ENCODE measurements around the gene DNAJC8. TPM values are rescaled to one million over a fixed set of nuclear protein-coding genes. Genes with fewer than 3 reads are reported as not detected.

DNAJC8 gene, protein sequence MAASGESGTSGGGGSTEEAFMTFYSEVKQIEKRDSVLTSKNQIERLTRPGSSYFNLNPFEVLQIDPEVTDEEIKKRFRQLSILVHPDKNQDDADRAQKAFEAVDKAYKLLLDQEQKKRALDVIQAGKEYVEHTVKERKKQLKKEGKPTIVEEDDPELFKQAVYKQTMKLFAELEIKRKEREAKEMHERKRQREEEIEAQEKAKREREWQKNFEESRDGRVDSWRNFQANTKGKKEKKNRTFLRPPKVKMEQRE
- total RNA-seq: 87.1 and 90.3 TPM in 2 replicates
- long read RNA-seq, transcript DNAJC8-201 (9 exons, 1,759 nt): major isoform, 252 of 282 reads
- long read RNA-seq, transcript DNAJC8-205 (10 exons, 1,600 nt): minor isoform, 6 of 282 reads
- long read RNA-seq, partial matches to known transcripts: 8 of 282 reads
- long read RNA-seq, other reads (novel, unspliced or antisense): 15 of 282 reads

- H3K9me3 Mint-ChIP-seq (ENCODE audit: low read depth): no peaks in the 10 kb centered on the region
- TF ChIP-seq CTCF (IDR thresholded peaks at IDR 0.05; ENCODE audit: unreplicated experiment): no peak
- H3K4me3 Mint-ChIP-seq (ENCODE audit: low read depth): peak within 1 kb of the TSS; percentile 98
- DNase-seq (ENCODE audit: low spot score, unreplicated experiment): peak; percentile 83
- H3K27ac Mint-ChIP-seq: peak within 1 kb of the TSS; percentile 98
- peaks cover 6% of the 10 kb centered on the region for H3K36me3 Mint-ChIP-seq (ENCODE audit: insufficient read depth)
- no peaks in the 10 kb centered on the region for H3K27me3 Mint-ChIP-seq
- H3K4me1 Mint-ChIP-seq (ENCODE audit: low read depth): peaks cover 10% of the 10 kb centered on the region
Measured at GRCh38 chr1:28232558-28233263, at the start of gene DNAJC8. Gene DNAJC8, minus strand, starts transcription at chr1:28233029. Its CDS starts 31 bp downstream, at chr1:28232998.

GRCh38 chr1:28281608-28282425, 49.0 kb upstream of the DNAJC8 start:
- Mint-ChIP-seq H3K9me3 (ENCODE audit: low read depth) (no peaks in the 10 kb centered on the region), H3K27me3 (no peaks in the 10 kb centered on the region), H3K36me3 (ENCODE audit: insufficient read depth) (peaks cover 16% of the 10 kb centered on the region), H3K4me3 (ENCODE audit: low read depth) (no peak overlapping the region), H3K4me1 (ENCODE audit: low read depth) (no peaks in the 10 kb centered on the region), H3K27ac (peak overlapping the region; percentile 33)
- no peak for DNase-seq (ENCODE audit: low spot score, unreplicated experiment)
- TF ChIP-seq CTCF (IDR thresholded peaks at IDR 0.05; ENCODE audit: unreplicated experiment): no peak

DNA sequence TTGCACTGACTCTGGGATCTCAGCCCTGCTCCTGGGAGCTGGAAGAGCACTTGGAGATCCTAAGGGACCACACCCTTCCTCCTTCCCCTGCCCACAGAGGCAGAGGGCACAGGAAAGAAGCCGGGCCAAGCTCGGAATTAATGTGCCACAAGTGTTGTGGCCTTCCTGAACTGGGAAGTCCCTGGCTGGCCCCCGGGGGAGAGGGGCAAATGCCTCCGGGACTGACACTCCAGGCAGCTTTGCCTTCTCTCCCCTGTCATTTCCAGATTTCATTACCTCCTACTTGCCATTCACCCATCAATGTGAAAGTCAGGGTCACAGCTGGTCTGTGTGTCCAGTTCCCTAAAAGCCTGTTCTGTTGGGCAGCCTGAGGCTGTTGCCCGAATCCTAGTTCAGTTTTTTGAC, 48.1 kb upstream of the DNAJC8 start:
- Mint-ChIP-seq H3K4me1 (ENCODE audit: low read depth) (no peaks in the 10 kb centered on the region), H3K36me3 (ENCODE audit: insufficient read depth) (peaks cover 16% of the 10 kb centered on the region), H3K4me3 (ENCODE audit: low read depth) (no peak overlapping the region), H3K27me3 (no peaks in the 10 kb centered on the region), H3K9me3 (ENCODE audit: low read depth) (no peaks in the 10 kb centered on the region), H3K27ac (no peak overlapping the region)
- DNase-seq (ENCODE audit: low spot score, unreplicated experiment): no peak
- TF ChIP-seq CTCF (IDR thresholded peaks at IDR 0.05; ENCODE audit: unreplicated experiment): no peak

- DNase-seq (ENCODE audit: low spot score, unreplicated experiment): no peak
- Mint-ChIP-seq H3K4me1 (ENCODE audit: low read depth) (no peaks in the 10 kb centered on the region), H3K9me3 (ENCODE audit: low read depth) (no peaks in the 10 kb centered on the region), H3K27me3 (no peaks in the 10 kb centered on the region), H3K36me3 (ENCODE audit: insufficient read depth) (peaks cover 16% of the 10 kb centered on the region), H3K4me3 (ENCODE audit: low read depth) (no peak overlapping the region), H3K27ac (no peak overlapping the region)
- no peak for TF ChIP-seq CTCF (IDR thresholded peaks at IDR 0.05; ENCODE audit: unreplicated experiment)
Measured at GRCh38 chr1:28280501-28280900, 47.7 kb upstream of the DNAJC8 start.

DNA sequence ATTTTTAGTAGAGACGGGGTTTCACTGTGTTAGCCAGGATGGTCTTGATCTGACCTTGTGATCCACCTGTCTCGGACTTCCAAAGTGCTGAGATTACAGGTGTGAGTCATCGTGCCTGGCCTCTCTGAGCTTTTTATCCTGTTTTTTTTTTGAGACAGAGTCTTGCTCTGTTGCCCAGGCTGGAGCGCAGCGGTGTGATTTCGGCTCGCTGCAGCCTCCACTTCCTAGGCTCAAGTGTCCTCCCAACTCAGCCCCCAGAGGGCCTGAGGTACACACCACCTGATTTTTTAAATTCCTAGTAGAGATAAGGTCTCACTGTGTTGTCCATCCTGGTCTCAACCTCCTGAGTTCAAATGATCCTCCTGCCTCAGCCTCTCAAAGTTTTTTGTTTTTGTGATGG, 46.9 kb upstream of the DNAJC8 start:
- peaks cover 18% of the 10 kb centered on the region for H3K36me3 Mint-ChIP-seq (ENCODE audit: insufficient read depth)
- no peak for DNase-seq (ENCODE audit: low spot score, unreplicated experiment)
- H3K27ac Mint-ChIP-seq: no peak overlapping the region
- no peaks in the 10 kb centered on the region for H3K9me3 Mint-ChIP-seq (ENCODE audit: low read depth)
- H3K4me3 Mint-ChIP-seq (ENCODE audit: low read depth): no peak overlapping the region
- no peaks in the 10 kb centered on the region for H3K4me1 Mint-ChIP-seq (ENCODE audit: low read depth)
- TF ChIP-seq CTCF (IDR thresholded peaks at IDR 0.05; ENCODE audit: unreplicated experiment): no peak
- H3K27me3 Mint-ChIP-seq: no peaks in the 10 kb centered on the region
